H1 (cell line): Measurements from ENCODE around the gene SEC63. TPM values are rescaled to one million over a fixed set of nuclear protein-coding genes. Genes with fewer than 3 reads are reported as not detected.

Experiments used
- CTCF ChIA-PET: fragments of 300-600 bp; sonication (Branson Sonifier 250); formaldehyde crosslinking; loops from one replicate; lab custom pipeline; 2021; ENCODE audit not compliant: partially characterized antibody; lab: Charles Lee
- POLR2A ChIA-PET: fragments of 300-600 bp; sonication (Branson Sonifier 250); formaldehyde crosslinking; loops from one replicate; lab custom pipeline; 2021; ENCODE audit warnings: inconsistent platforms; ENCODE audit not compliant: partially characterized antibody; lab: Charles Lee
- DNase-seq, 2 experiments: peaks; one replicate each; pipeline versions ENCODE4 v3.0.0 to v3.0.0-alpha.2; 2010 to 2022; ENCODE audit warnings: low spot score in 2 of 2, low read depth in 1 of 2, mixed read lengths in 1 of 2
- FAIRE-seq: peaks from 2 replicates; lab custom pipeline; 2011; peaks lifted over from hg19 to GRCh38; lab: Jason Lieb, UNC
- H2AFZ ChIP-seq: 2 replicates; pipeline ENCODE4 v1.8.1; 2012; ENCODE audit warnings: low read length, inconsistent platforms
- H2AK5ac ChIP-seq: 2 replicates; pipeline ENCODE4 v1.6.1; 2013; ENCODE audit warnings: low read depth, low read length
- H2BK120ac ChIP-seq: replicated peaks from 2 replicates; pipeline ENCODE3; 2013; ENCODE audit warnings: low read depth, low read length, inconsistent platforms
- H2BK12ac ChIP-seq: 2 replicates; pipeline ENCODE4 v1.6.1; 2013; ENCODE audit warnings: low read depth, low read length
- H2BK15ac ChIP-seq: 2 replicates; pipeline ENCODE4 v1.6.1; 2013; ENCODE audit warnings: low read length
- H2BK20ac ChIP-seq: 2 replicates; pipeline ENCODE4 v1.6.1; 2013; ENCODE audit warnings: low read length
- H2BK5ac ChIP-seq: 2 replicates; pipeline ENCODE4 v1.6.1; 2013; ENCODE audit warnings: low read depth, low read length
- H3K14ac ChIP-seq: 2 replicates; pipeline ENCODE4 v1.6.1; 2013; ENCODE audit warnings: inconsistent platforms; ENCODE audit not compliant: insufficient read length
- H3K18ac ChIP-seq: 2 replicates; pipeline ENCODE4 v1.6.1; 2013; ENCODE audit warnings: low read length; ENCODE audit errors: extremely low read depth
- H3K23ac ChIP-seq: 2 replicates; pipeline ENCODE4 v1.6.1; 2013; ENCODE audit warnings: inconsistent platforms; ENCODE audit not compliant: insufficient read length
- H3K23me2 ChIP-seq: 2 replicates; pipeline ENCODE4 v1.6.1; 2013; ENCODE audit warnings: low read depth, low read length
- H3K27ac ChIP-seq: 2 replicates; pipeline ENCODE4 v1.6.1; 2011; ENCODE audit warnings: low read depth, low read length, inconsistent platforms
- H3K27me3 ChIP-seq, 4 experiments: replicated peaks in 1 of 4; 1 replicate in 1 of 4; 2 replicates in 3 of 4; pipeline versions ENCODE4 v1.6.1 to v1.8.1; 2011 to 2013; ENCODE audit warnings: low read length in 3 of 4, mild to moderate bottlenecking in 3 of 4, inconsistent platforms in 2 of 4, mixed read lengths in 2 of 4, moderate library complexity in 1 of 4; ENCODE audit not compliant: control insufficient read depth in 3 of 4, insufficient read depth in 3 of 4; ENCODE audit errors: extremely low read depth in 1 of 4
- H3K36me3 ChIP-seq, 4 experiments: 2 replicates each; pipeline versions ENCODE4 v1.6.1 to v1.8.1; 2011 to 2013; ENCODE audit warnings: mild to moderate bottlenecking in 4 of 4, low read length in 3 of 4, moderate library complexity in 2 of 4, control low read depth in 1 of 4, inconsistent platforms in 1 of 4; ENCODE audit not compliant: insufficient read depth in 4 of 4, control insufficient read depth in 2 of 4
- H3K4ac ChIP-seq: replicated peaks from 2 replicates; pipeline ENCODE3; 2013; ENCODE audit warnings: low read length, low read depth, mixed read lengths, inconsistent platforms; ENCODE audit not compliant: insufficient read length
- H3K4me1 ChIP-seq, 4 experiments: replicated peaks in 1 of 4; 1 replicate in 1 of 4; 2 replicates in 3 of 4; pipeline versions ENCODE4 v1.6.1 to v1.8.1; 2011 to 2013; ENCODE audit warnings: low read length in 3 of 4, inconsistent platforms in 2 of 4, mixed read lengths in 1 of 4; ENCODE audit not compliant: insufficient read depth in 4 of 4, control insufficient read depth in 3 of 4
- H3K4me2 ChIP-seq, 2 experiments: 2 replicates each; pipeline versions ENCODE4 v1.6.1 to v1.8.1; 2011 to 2013; ENCODE audit warnings: low read depth in 2 of 2, low read length in 2 of 2, control low read depth in 1 of 2, inconsistent platforms in 1 of 2, mild to moderate bottlenecking in 1 of 2; ENCODE audit not compliant: insufficient read depth in 1 of 2
- H3K4me3 ChIP-seq, 4 experiments: fragments of 200-600, 300-600 bp in 1 of 4; sonication (generic), shearing (Covaris generic), sonication (Bioruptor Twin) in 1 of 4; 2 replicates each; pipeline versions ENCODE4 v1.5.1 to v1.8.1; 2011 to 2016; ENCODE audit warnings: low read length in 4 of 4, low read depth in 3 of 4, control low read depth in 2 of 4, inconsistent platforms in 2 of 4, mild to moderate bottlenecking in 2 of 4, mixed read lengths in 1 of 4, moderate library complexity in 1 of 4; ENCODE audit not compliant: insufficient read depth in 2 of 4; ENCODE audit errors: extremely low read depth in 1 of 4
- H3K56ac ChIP-seq: replicated peaks from 2 replicates; pipeline ENCODE3; 2013; ENCODE audit warnings: low read depth, mild to moderate bottlenecking, mixed read lengths, low read length, inconsistent platforms; ENCODE audit not compliant: insufficient read length
- H3K79me1 ChIP-seq: 2 replicates; pipeline ENCODE4 v1.6.1; 2013; ENCODE audit warnings: low read depth, low read length, control low read depth
- H3K79me2 ChIP-seq, 2 experiments: 2 replicates each; pipeline versions ENCODE4 v1.6.1 to v1.8.1; 2012 to 2013; ENCODE audit warnings: low read length in 2 of 2, mild to moderate bottlenecking in 2 of 2, inconsistent platforms in 1 of 2; ENCODE audit not compliant: insufficient read depth in 2 of 2, control insufficient read depth in 1 of 2
- H3K9ac ChIP-seq, 4 experiments: replicated peaks in 1 of 4; 1 replicate in 1 of 4; 2 replicates in 3 of 4; pipeline versions ENCODE4 v1.6.1 to v1.8.1; 2011 to 2013; ENCODE audit warnings: low read depth in 3 of 4, low read length in 3 of 4, control low read depth in 2 of 4, mild to moderate bottlenecking in 2 of 4, moderate library complexity in 2 of 4, inconsistent platforms in 1 of 4; ENCODE audit errors: extremely low read depth in 1 of 4
- H3K9me3 ChIP-seq, 2 experiments: 2 replicates each; pipeline versions ENCODE4 v1.6.1 to v1.8.1; 2012 to 2013; ENCODE audit warnings: mild to moderate bottlenecking in 2 of 2, moderate library complexity in 2 of 2, control low read depth in 1 of 2, inconsistent platforms in 1 of 2, low read depth in 1 of 2, low read length in 1 of 2, mixed read lengths in 1 of 2; ENCODE audit not compliant: insufficient read depth in 2 of 2
- H4K20me1 ChIP-seq, 2 experiments: replicated peaks in 1 of 2; 2 replicates each; pipeline versions ENCODE3 to v1.8.1; 2011 to 2013; ENCODE audit warnings: inconsistent platforms in 2 of 2, low read length in 2 of 2, mild to moderate bottlenecking in 1 of 2; ENCODE audit not compliant: insufficient read depth in 2 of 2, control insufficient read depth in 1 of 2
- H4K5ac ChIP-seq: 2 replicates; pipeline ENCODE4 v1.6.1; 2013; ENCODE audit warnings: low read length, low read depth, mixed read lengths, inconsistent platforms; ENCODE audit not compliant: insufficient read length
- H4K8ac ChIP-seq: 2 replicates; pipeline ENCODE4 v1.8.0; 2013; ENCODE audit warnings: mild to moderate bottlenecking, moderate library complexity, low read length, inconsistent platforms; ENCODE audit not compliant: insufficient read depth; ENCODE audit errors: extremely low read depth
- H4K91ac ChIP-seq: replicated peaks from 2 replicates; pipeline ENCODE3; 2013; ENCODE audit warnings: low read length, mixed read lengths, inconsistent platforms; ENCODE audit not compliant: insufficient read length
- HDAC6 ChIP-seq: IDR thresholded peaks from one replicate; pipeline ENCODE4 v1.7.1; 2012; ENCODE audit warnings: low read depth, mild to moderate bottlenecking, inconsistent platforms, low read length, moderate library complexity
- SIN3A ChIP-seq, 2 experiments: IDR thresholded peaks in 1 of 2; conservative IDR thresholded peaks in 1 of 2; 2 replicates each; pipeline ENCODE4 v1.6.1; 2011 to 2012; ENCODE audit warnings: low read length in 2 of 2, improper control_type of control experiment in 1 of 2, low read depth in 1 of 2, mild to moderate bottlenecking in 1 of 2
- WGBS, 2 experiments: shearing (Covaris generic) in 1 of 2; methylation state at CpG; one replicate each; pipeline versions ENCODE4 v1.1.6 to v1.1.7; 2013 to 2015; ENCODE audit warnings: low lambda C conversion rate in 2 of 2, mixed read lengths in 2 of 2, inconsistent platforms in 1 of 2, low coverage in 1 of 2, missing lambda C conversion rate in 1 of 2; ENCODE audit not compliant: insufficient replicate concordance in 2 of 2, insufficient coverage in 1 of 2, insufficient read length in 1 of 2; ENCODE audit errors: extremely low coverage in 1 of 2, missing lambda C conversion rate in 1 of 2; 5-methylcytosine and 5-hydroxymethylcytosine counted together
- polyA plus RNA-seq, 7 experiments: library from polyadenylated mRNA; depleted of rRNA in 3 of 7; stranded (reverse) in 5 of 7; unstranded in 2 of 7; fragments of >200 nt in 5 of 7; fragments of 200-250 nt in 2 of 7; gene quantifications; 1 replicate in 5 of 7; 2 replicates in 1 of 7; 4 replicates in 1 of 7; pipeline versions ENCODE4 v1.2.1 to v1.2.3, GENCODE V29; 2011 to 2013; ENCODE audit warnings: missing spikeins in 2 of 7, mixed read lengths in 2 of 7
- total RNA-seq: library from RNA; stranded (reverse); fragmentation: NEBNext Ultra II Directional; extraction: Animal tissue kit (Norgen Biotek cat#: 25700); gene quantifications from 2 replicates; pipeline ENCODE4 v1.2.1, GENCODE V29; 2021

SEC63 gene
- total and polyA plus RNA-seq, 2 of the 8 experiments (the other 6 are each of a cell fraction or from before 2014, with no cell fraction given), result 17.3 to 121 TPM

DNA sequence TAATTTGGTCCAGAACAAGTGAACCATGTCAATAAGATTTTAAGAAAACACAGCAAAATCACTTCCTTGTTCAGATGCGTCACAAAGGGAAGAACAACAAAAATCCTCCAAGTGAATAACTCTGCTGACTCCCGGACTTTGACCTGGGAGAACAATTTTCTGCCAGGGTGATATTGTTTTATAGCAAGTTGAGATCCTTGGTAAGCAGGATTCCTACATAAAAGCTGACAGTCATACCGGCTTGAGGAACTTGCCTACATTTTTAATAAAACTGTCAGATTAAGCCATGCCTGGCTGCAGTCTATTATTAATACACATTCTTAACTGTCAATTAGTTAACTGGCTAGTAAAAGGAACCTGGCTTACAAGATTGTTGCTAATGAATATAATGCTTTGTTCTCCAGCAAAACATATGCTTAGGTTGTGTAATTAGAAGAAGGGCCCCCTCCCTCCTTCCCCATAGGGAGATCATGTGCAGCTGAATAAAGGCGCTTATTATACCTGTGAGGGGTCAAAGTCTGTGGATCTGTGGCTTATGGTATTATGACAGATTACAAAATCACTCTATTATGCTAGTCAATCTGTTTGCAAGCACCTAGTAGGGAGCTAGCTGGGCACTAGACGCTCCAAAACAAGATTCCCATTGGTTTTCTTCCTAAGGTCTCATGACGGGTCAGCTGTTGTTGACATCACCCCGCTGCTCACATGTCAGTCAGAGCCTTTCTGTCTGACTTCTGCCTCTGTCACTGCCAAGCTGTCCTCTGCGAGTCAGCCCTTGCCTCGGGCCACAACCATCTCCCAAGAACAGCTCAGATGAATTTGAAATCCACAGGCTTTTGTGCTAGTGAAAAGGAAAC lies 44.6 kb upstream of the SEC63 start:
- no peak overlapping the region for H3K56ac ChIP-seq
- TF ChIP-seq SIN3A (conservative IDR thresholded peaks at IDR 0.05 in 1 of 2, IDR thresholded peaks at IDR 0.05 in 1 of 2; ENCODE audit: low read depth in 1 of 2, low read length in 2 of 2), result peak in 1 of 2 experiments; percentile 62; a peak in 2 of 4 replicates
- no peak for TF ChIP-seq HDAC6
- H3K36me3 ChIP-seq, result no peaks in the 10 kb centered on the region
- no peak overlapping the region for H2BK12ac ChIP-seq
- H2BK20ac ChIP-seq, result no peak overlapping the region
- no peak overlapping the region for H4K8ac ChIP-seq
- no peaks in the 10 kb centered on the region for H3K79me1 ChIP-seq
- H3K18ac ChIP-seq, result no peak overlapping the region
- no peak overlapping the region for H3K14ac ChIP-seq
- H3K79me2 ChIP-seq, result no peaks in the 10 kb centered on the region
- no peak overlapping the region for H3K27ac ChIP-seq
- no peak overlapping the region for H2AK5ac ChIP-seq
- peaks cover 2 to 14% (median 7%) of the 10 kb centered on the region in 4 experiments; a peak in 4 of 7 replicates for H3K4me1 ChIP-seq
- H2BK5ac ChIP-seq, result no peak overlapping the region
- no peak for FAIRE-seq
- no peak overlapping the region for H4K5ac ChIP-seq
- H3K9ac ChIP-seq, result no peak overlapping the region; a peak in 2 of 7 replicates
- H4K20me1 ChIP-seq, result no peaks in the 10 kb centered on the region
- no peak overlapping the region for H2BK15ac ChIP-seq
- H3K4ac ChIP-seq, result no peak overlapping the region
- no peaks in the 10 kb centered on the region for H3K27me3 ChIP-seq
- H3K4me3 ChIP-seq, result no peak overlapping the region
- H3K23ac ChIP-seq, result no peak overlapping the region
- H2AFZ ChIP-seq, result 0 out of 2 replicates have a peak overlapping the region, but pooled peaks have one; percentile 67
- 80% methylated on average over 9 of the region's 9 CpGs; no CpG with 5 or more reads in 1 of the 2 experiments for WGBS, 2 experiments
- no peak overlapping the region for H4K91ac ChIP-seq
- no peaks in the 10 kb centered on the region for H3K9me3 ChIP-seq
- no peak overlapping the region for H3K4me2 ChIP-seq
- POLR2A ChIA-PET, result no interaction called here
- DNase-seq, result no peak
- CTCF ChIA-PET, result interaction anchor here (0.9 to 1.8 kb wide), 2 partner anchors 22 to 47 kb away, joined by 3 to 8 read pairs; no protein-coding TSS in a partner anchor
- H3K23me2 ChIP-seq, result no peaks in the 10 kb centered on the region; the same call in 1 of the 2 replicates
- no peak overlapping the region for H2BK120ac ChIP-seq
